HL-60 (cell line): ENCODE measurements around the gene ANAPC2.

Experiments used
- DNase-seq, 2 experiments: peaks; one replicate each; pipeline ENCODE4 v3.0.0-alpha.2; 2010 to 2020; ENCODE audit warnings: low read depth in 1 of 2, low spot score in 1 of 2
- H3K27ac ChIP-seq: fragments of 250-450 bp; sonication (Bioruptor Pico); replicated peaks from 2 replicates; pipeline ENCODE4 v1.5.1; 2020; ENCODE audit warnings: mild to moderate bottlenecking, moderate library complexity
- H3K27me3 ChIP-seq: fragments of 250-450 bp; sonication (Bioruptor Pico); 2 replicates; pipeline ENCODE4 v1.5.1; 2021; ENCODE audit warnings: mild to moderate bottlenecking, moderate library complexity; ENCODE audit not compliant: insufficient read depth, poor library complexity, severe bottlenecking
- H3K4me3 ChIP-seq: replicated peaks from 2 replicates; pipeline ENCODE4 v1.5.1; 2011; ENCODE audit warnings: mild to moderate bottlenecking, control low read depth, low read length; ENCODE audit not compliant: insufficient read depth
- GABPA ChIP-seq: IDR thresholded peaks from 2 replicates; pipeline ENCODE4 v1.6.1; 2012; ENCODE audit warnings: low read depth
- POLR2AphosphoS5 ChIP-seq: IDR thresholded peaks from 2 replicates; pipeline ENCODE4 v1.6.1; 2012; ENCODE audit warnings: low read depth
- SPI1 ChIP-seq: IDR thresholded peaks from 2 replicates; pipeline ENCODE4 v1.6.1; 2012; ENCODE audit warnings: low read depth, mild to moderate bottlenecking, borderline replicate concordance
- TF ChIP-seq, protein P1 (sequence below): IDR thresholded peaks from 2 replicates; pipeline ENCODE4 v1.6.1; 2012; ENCODE audit warnings: low read depth; ENCODE audit not compliant: insufficient replicate concordance
- TF ChIP-seq, protein P2 (sequence below): IDR thresholded peaks from one replicate; pipeline ENCODE4 v1.5.1; 2011; ENCODE audit warnings: low read length, control low read depth, inconsistent platforms; ENCODE audit not compliant: insufficient read depth

The ANAPC2 gene

DNA sequence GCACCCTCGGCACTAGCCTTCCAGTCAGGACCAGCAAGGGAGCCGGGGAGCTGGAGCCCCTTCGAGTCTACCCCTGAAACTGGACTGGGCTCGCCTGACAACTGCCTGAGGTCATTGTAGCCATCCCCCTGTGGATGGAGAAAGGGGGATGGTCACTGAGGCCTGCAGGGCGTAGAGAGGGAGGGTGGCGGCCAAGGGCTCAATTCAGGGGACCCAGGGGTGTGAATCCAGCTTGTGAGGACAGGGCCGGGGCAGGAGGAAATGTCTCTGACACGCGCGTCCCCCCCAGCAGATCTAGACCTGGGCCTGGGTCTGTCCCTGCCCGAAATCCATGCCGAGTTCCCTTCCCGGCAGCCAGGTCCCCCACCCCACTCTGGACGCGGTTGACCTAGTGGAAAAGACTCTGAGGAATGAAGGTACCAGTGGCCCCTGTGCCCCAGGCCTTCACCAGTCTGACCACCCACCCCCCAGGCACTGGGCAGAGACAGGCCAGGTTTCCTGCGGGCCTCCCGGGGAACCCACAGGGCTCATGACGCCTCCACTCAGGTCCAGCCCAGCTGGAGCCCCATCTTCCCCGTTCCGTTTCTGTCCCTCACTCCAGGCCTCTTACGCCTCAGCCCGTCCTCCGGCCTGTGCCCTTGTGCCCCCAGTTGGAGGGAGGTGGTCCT lies 43.1 kb upstream of the ANAPC2 start:
- TF ChIP-seq GABPA (no peak), POLR2AphosphoS5 (no peak), SPI1 (no peak)
- TF ChIP-seq, protein P1, sequence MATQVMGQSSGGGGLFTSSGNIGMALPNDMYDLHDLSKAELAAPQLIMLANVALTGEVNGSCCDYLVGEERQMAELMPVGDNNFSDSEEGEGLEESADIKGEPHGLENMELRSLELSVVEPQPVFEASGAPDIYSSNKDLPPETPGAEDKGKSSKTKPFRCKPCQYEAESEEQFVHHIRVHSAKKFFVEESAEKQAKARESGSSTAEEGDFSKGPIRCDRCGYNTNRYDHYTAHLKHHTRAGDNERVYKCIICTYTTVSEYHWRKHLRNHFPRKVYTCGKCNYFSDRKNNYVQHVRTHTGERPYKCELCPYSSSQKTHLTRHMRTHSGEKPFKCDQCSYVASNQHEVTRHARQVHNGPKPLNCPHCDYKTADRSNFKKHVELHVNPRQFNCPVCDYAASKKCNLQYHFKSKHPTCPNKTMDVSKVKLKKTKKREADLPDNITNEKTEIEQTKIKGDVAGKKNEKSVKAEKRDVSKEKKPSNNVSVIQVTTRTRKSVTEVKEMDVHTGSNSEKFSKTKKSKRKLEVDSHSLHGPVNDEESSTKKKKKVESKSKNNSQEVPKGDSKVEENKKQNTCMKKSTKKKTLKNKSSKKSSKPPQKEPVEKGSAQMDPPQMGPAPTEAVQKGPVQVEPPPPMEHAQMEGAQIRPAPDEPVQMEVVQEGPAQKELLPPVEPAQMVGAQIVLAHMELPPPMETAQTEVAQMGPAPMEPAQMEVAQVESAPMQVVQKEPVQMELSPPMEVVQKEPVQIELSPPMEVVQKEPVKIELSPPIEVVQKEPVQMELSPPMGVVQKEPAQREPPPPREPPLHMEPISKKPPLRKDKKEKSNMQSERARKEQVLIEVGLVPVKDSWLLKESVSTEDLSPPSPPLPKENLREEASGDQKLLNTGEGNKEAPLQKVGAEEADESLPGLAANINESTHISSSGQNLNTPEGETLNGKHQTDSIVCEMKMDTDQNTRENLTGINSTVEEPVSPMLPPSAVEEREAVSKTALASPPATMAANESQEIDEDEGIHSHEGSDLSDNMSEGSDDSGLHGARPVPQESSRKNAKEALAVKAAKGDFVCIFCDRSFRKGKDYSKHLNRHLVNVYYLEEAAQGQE = no peak
- TF ChIP-seq, protein P2, sequence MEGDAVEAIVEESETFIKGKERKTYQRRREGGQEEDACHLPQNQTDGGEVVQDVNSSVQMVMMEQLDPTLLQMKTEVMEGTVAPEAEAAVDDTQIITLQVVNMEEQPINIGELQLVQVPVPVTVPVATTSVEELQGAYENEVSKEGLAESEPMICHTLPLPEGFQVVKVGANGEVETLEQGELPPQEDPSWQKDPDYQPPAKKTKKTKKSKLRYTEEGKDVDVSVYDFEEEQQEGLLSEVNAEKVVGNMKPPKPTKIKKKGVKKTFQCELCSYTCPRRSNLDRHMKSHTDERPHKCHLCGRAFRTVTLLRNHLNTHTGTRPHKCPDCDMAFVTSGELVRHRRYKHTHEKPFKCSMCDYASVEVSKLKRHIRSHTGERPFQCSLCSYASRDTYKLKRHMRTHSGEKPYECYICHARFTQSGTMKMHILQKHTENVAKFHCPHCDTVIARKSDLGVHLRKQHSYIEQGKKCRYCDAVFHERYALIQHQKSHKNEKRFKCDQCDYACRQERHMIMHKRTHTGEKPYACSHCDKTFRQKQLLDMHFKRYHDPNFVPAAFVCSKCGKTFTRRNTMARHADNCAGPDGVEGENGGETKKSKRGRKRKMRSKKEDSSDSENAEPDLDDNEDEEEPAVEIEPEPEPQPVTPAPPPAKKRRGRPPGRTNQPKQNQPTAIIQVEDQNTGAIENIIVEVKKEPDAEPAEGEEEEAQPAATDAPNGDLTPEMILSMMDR = no peak
- Histone ChIP-seq H3K4me3 (no peak overlapping the region), H3K27me3 (peaks cover 14% of the 10 kb centered on the region), H3K27ac (no peak overlapping the region)
- no peak for DNase-seq

DNA sequence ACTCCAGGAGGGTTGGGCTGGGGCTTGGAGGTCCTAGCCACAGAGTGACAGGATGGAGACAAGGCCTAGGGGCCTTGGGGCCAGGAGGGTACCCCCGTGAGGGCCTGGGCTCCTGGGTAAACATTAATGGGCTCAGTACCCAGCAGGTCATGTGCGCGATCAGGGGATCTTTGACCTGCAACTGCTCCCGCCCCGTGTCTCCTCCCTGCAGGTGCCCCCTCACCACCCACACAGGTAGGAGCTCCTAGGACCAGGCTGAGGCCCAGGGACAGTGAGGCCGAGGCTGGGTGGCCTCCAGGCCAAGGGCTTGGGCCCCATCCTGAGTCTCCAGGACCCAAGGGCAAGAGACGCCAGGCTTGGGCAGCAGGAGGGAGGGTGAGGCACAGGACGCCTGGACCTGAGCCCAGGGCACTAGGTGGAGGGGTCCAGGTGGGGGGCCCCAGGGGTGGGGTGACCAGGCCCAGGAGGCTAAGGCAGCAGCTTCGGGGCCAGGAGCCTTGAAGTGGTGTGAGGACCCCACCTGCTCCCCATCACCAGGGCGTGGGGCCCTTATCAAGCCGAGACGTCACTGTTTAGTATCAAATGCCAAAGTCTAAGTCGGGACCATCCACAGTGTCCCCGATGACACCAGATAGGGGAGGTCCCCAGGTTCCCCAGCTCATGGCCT lies 42.5 kb upstream of the ANAPC2 start, which contains the start of gene SLC34A3:
Gene SLC34A3, plus strand, starts transcription at position 197 of the 667 bp plus-strand sequence. CDS start 802 bp downstream, outside the sequence.
- Histone ChIP-seq H3K27ac (no peak within 1 kb of the TSS), H3K27me3 (peaks cover 13% of the 10 kb centered on the region), H3K4me3 (no peak within 1 kb of the TSS)
- DNase-seq = no peak
- TF ChIP-seq, protein P1 = no peak
- no peak for TF ChIP-seq GABPA

DNA sequence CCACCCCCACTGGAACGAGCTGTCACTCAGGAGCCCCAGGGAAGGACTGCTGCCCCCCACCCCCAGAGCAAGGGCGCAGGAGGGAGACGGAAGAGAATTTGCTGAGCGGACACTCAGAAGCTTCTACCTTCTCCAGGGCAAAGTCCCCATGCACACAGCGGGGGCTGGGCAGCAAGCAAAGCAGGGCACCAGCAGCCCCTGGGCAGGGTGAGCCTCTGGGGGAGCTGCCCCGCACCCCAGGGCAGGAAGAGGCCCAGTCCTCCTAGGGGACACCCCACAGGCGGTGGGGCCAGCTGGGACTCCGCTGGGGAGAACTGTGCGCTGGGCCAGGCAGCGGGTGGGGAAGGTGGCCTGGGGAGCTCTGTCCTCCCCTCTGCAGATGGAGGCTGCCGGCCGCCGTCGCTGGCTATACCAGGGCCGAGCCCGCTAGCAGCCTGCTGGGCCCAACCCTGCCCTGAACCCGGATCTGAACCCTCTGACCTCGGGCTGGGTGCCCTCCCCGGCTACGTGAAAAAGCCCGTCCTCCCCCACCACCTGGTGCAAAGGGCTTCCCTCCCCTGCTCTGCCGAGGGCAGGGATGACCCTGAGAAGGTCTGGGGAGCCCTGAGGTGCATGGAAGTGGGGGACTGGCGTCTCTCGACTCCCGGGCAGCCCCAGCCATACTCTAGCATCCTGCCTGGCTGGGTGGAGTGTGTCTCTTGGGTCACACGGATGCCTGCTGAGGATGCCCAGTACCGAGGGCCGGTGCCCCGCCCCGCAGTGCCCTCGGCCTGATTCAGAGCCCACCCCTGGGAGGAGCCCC lies 41.7 kb upstream of the ANAPC2 start:
- no peak for DNase-seq
- H3K27ac ChIP-seq = no peak overlapping the region
- TF ChIP-seq, protein P2 = no peak
- no peak for TF ChIP-seq POLR2AphosphoS5
- TF ChIP-seq, protein P1 = no peak
- TF ChIP-seq SPI1 = no peak
- TF ChIP-seq GABPA = no peak

More for the DNA sequence above, 41.7 kb upstream of the ANAPC2 start:
- Histone ChIP-seq H3K27me3 (peaks cover 12% of the 10 kb centered on the region), H3K4me3 (no peak overlapping the region)
